BLaER1 treated with 17β-estradiol and CSF1 and Interleukin-3, amounts not matched to agents 10 nM and 100 nM (cell line): Measurements from ENCODE around the gene C1QTNF2.

Experiments
- H3K27ac ChIP-seq, 11 experiments: shearing (Covaris generic); formaldehyde crosslinking; 2 replicates each; pipeline ENCODE4 v1.8.1; 2022
- H3K27me3 ChIP-seq, 11 experiments: shearing (Covaris generic); formaldehyde crosslinking; 2 replicates each; pipeline ENCODE4 v1.8.1; 2022
- H3K36me3 ChIP-seq, 11 experiments: shearing (Covaris generic); formaldehyde crosslinking; 2 replicates each; pipeline ENCODE4 v1.8.1; 2022
- H3K4me1 ChIP-seq, 10 experiments: shearing (Covaris generic); formaldehyde crosslinking; 2 replicates each; pipeline ENCODE4 v1.8.1; 2022
- H3K4me2 ChIP-seq, 11 experiments: shearing (Covaris generic); formaldehyde crosslinking; 2 replicates each; pipeline ENCODE4 v1.8.1; 2022
- H3K4me3 ChIP-seq, 10 experiments: shearing (Covaris generic); formaldehyde crosslinking; 2 replicates each; pipeline ENCODE4 v1.8.1; 2022
- H3K9ac ChIP-seq, 11 experiments: shearing (Covaris generic); formaldehyde crosslinking; 2 replicates each; pipeline ENCODE4 v1.8.1; 2022
- H3K9me3 ChIP-seq, 11 experiments: shearing (Covaris generic); formaldehyde crosslinking; replicated peaks in 1 of 11; 2 replicates each; pipeline ENCODE4 v1.8.1; 2022
- H4K20me1 ChIP-seq, 11 experiments: shearing (Covaris generic); formaldehyde crosslinking; 2 replicates each; pipeline ENCODE4 v1.8.1; 2022
- Cebpa-rat ChIP-seq, 11 experiments: shearing (Covaris generic); IDR thresholded peaks; 2 replicates each; pipeline ENCODE4 v1.8.1; 2022

Gene C1QTNF2

GRCh38 chr5:160377651-160378050 is 7.2 kb upstream of the C1QTNF2 start:
- H4K20me1 ChIP-seq: no peaks in the 10 kb centered on the region
- no peaks in the 10 kb centered on the region for H3K36me3 ChIP-seq
- no peak for TF ChIP-seq Cebpa-rat (IDR thresholded peaks at IDR 0.05)
- H3K9ac ChIP-seq: no peak overlapping the region
- H3K27me3 ChIP-seq: no peaks in the 10 kb centered on the region
- no peak overlapping the region for H3K4me3 ChIP-seq
- H3K4me1 ChIP-seq: peaks cover 0 to 13% (median 6%) of the 10 kb centered on the region in 10 experiments; a peak in 9 of 20 replicates
- H3K4me2 ChIP-seq: no peak overlapping the region
- H3K9me3 ChIP-seq: no peaks in the 10 kb centered on the region
- H3K27ac ChIP-seq: no peak overlapping the region

GRCh38 chr5:160376416-160376815 is 6.0 kb upstream of the C1QTNF2 start:
- H4K20me1 ChIP-seq: no peaks in the 10 kb centered on the region
- peaks cover 0 to 5% (median 0%) of the 10 kb centered on the region in 10 experiments; a peak in 2 of 20 replicates for H3K4me1 ChIP-seq
- H3K4me3 ChIP-seq: no peak overlapping the region
- no peak overlapping the region for H3K4me2 ChIP-seq
- H3K36me3 ChIP-seq: no peaks in the 10 kb centered on the region
- H3K27ac ChIP-seq: no peak overlapping the region
- TF ChIP-seq Cebpa-rat (IDR thresholded peaks at IDR 0.05): no peak
- no peaks in the 10 kb centered on the region for H3K9me3 ChIP-seq
- peaks cover 0 to 11% (median under 1%) of the 10 kb centered on the region in 11 experiments; a peak in 10 of 22 replicates for H3K27me3 ChIP-seq
- no peak overlapping the region for H3K9ac ChIP-seq

GRCh38 chr5:160375701-160376100 is 5.3 kb upstream of the C1QTNF2 start:
- Histone ChIP-seq H3K4me1 (peaks cover 0 to 5% (median 0%) of the 10 kb centered on the region in 10 experiments; a peak in 2 of 20 replicates), H3K4me3 (no peak overlapping the region), H3K36me3 (no peaks in the 10 kb centered on the region), H3K9ac (no peak overlapping the region), H3K9me3 (peaks cover 0 to 2% (median 0%) of the 10 kb centered on the region in 11 experiments; a peak in 1 of 22 replicates), H3K4me2 (no peak overlapping the region), H3K27ac (no peak overlapping the region), H3K27me3 (peaks cover 3 to 18% (median 8%) of the 10 kb centered on the region in 11 experiments), H4K20me1 (no peaks in the 10 kb centered on the region)
- TF ChIP-seq Cebpa-rat (IDR thresholded peaks at IDR 0.05): no peak

GRCh38 chr5:160375166-160375565 is 4.7 kb upstream of the C1QTNF2 start:
- Histone ChIP-seq H3K4me2 (no peak overlapping the region), H3K9me3 (peaks cover 0 to 8% (median 4%) of the 10 kb centered on the region in 11 experiments; a peak in 10 of 22 replicates), H4K20me1 (no peaks in the 10 kb centered on the region), H3K4me3 (no peak overlapping the region), H3K9ac (no peak overlapping the region), H3K27ac (no peak overlapping the region), H3K27me3 (peaks cover 8 to 23% (median 13%) of the 10 kb centered on the region in 11 experiments), H3K36me3 (no peaks in the 10 kb centered on the region), H3K4me1 (peaks cover 0 to 5% (median 0%) of the 10 kb centered on the region in 10 experiments; a peak in 2 of 20 replicates)
- no peak for TF ChIP-seq Cebpa-rat (IDR thresholded peaks at IDR 0.05)

GRCh38 chr5:160371294-160371693 is 868 bp upstream of the C1QTNF2 start:
- Histone ChIP-seq H3K27ac (no peak overlapping the region), H4K20me1 (no peaks in the 10 kb centered on the region), H3K9me3 (peaks cover 0 to 14% (median 6%) of the 10 kb centered on the region in 11 experiments; a peak in 11 of 22 replicates), H3K4me1 (no peaks in the 10 kb centered on the region), H3K4me3 (no peak overlapping the region), H3K36me3 (no peaks in the 10 kb centered on the region), H3K27me3 (peaks cover 20 to 40% (median 32%) of the 10 kb centered on the region in 11 experiments), H3K4me2 (no peak overlapping the region), H3K9ac (no peak overlapping the region)
- no peak for TF ChIP-seq Cebpa-rat (IDR thresholded peaks at IDR 0.05)

- H3K9ac ChIP-seq: no peak overlapping the region
- peak overlapping the region in 4 of 11 experiments; percentile 6 to 34 (median 18); a peak in 5 of 22 replicates for H3K4me2 ChIP-seq
Measured at GRCh38 chr5:160370713-160371034, 248 bp upstream of the C1QTNF2 start.

GRCh38 chr5:160367885-160368284 is 2.5 kb downstream of the C1QTNF2 start:
- H3K9ac ChIP-seq: no peak overlapping the region
- no peaks in the 10 kb centered on the region for H3K36me3 ChIP-seq
- TF ChIP-seq Cebpa-rat (IDR thresholded peaks at IDR 0.05): no peak

More at GRCh38 chr5:160370713-160371034, 248 bp upstream of the C1QTNF2 start:
- H4K20me1 ChIP-seq: no peaks in the 10 kb centered on the region
- H3K27ac ChIP-seq: no peak overlapping the region
- no peak for TF ChIP-seq Cebpa-rat (IDR thresholded peaks at IDR 0.05)
- no peaks in the 10 kb centered on the region for H3K36me3 ChIP-seq
- H3K4me3 ChIP-seq: peak overlapping the region in 1 of 10 experiments; percentile 14; a peak in 1 of 20 replicates
- peaks cover 20 to 40% (median 32%) of the 10 kb centered on the region in 11 experiments for H3K27me3 ChIP-seq
- no peaks in the 10 kb centered on the region for H3K4me1 ChIP-seq
- H3K9me3 ChIP-seq: peaks cover 0 to 14% (median 6%) of the 10 kb centered on the region in 11 experiments; a peak in 11 of 22 replicates

GRCh38 chr5:160367261-160367660 is 3.2 kb downstream of the C1QTNF2 start:
- Histone ChIP-seq H3K27me3 (peaks cover 20 to 37% (median 32%) of the 10 kb centered on the region in 11 experiments), H3K27ac (no peak overlapping the region), H3K9ac (no peak overlapping the region), H3K4me1 (no peaks in the 10 kb centered on the region), H3K9me3 (peaks cover 0 to 14% (median 6%) of the 10 kb centered on the region in 11 experiments; a peak in 11 of 22 replicates), H3K4me3 (no peak overlapping the region), H4K20me1 (no peaks in the 10 kb centered on the region), H3K36me3 (no peaks in the 10 kb centered on the region), H3K4me2 (no peak overlapping the region)
- TF ChIP-seq Cebpa-rat (IDR thresholded peaks at IDR 0.05): no peak

More at GRCh38 chr5:160367885-160368284, 2.5 kb downstream of the C1QTNF2 start:
- Histone ChIP-seq H3K4me3 (no peak overlapping the region), H3K4me2 (no peak overlapping the region), H3K27ac (no peak overlapping the region), H3K4me1 (no peaks in the 10 kb centered on the region), H4K20me1 (no peaks in the 10 kb centered on the region), H3K27me3 (peaks cover 20 to 40% (median 32%) of the 10 kb centered on the region in 11 experiments), H3K9me3 (peaks cover 0 to 14% (median 6%) of the 10 kb centered on the region in 11 experiments; a peak in 11 of 22 replicates)

GRCh38 chr5:160366230-160366629 is 4.2 kb downstream of the C1QTNF2 start:
- TF ChIP-seq Cebpa-rat (IDR thresholded peaks at IDR 0.05): no peak
- H3K27me3 ChIP-seq: peaks cover 20 to 30% (median 27%) of the 10 kb centered on the region in 11 experiments
- no peaks in the 10 kb centered on the region for H3K36me3 ChIP-seq
- no peak overlapping the region for H3K27ac ChIP-seq
- no peaks in the 10 kb centered on the region for H4K20me1 ChIP-seq
- H3K9me3 ChIP-seq: peaks cover 0 to 14% (median 6%) of the 10 kb centered on the region in 11 experiments; a peak in 11 of 22 replicates
- no peak overlapping the region for H3K4me3 ChIP-seq
- no peak overlapping the region for H3K4me2 ChIP-seq
- H3K9ac ChIP-seq: no peak overlapping the region
- H3K4me1 ChIP-seq: no peaks in the 10 kb centered on the region
